ENCODE data around the gene METTL22.

Gene METTL22

GRCh38 chr16:8585857-8586256 lies 35.6 kb upstream of the METTL22 start:
- no peak for TF ChIP-seq CTCF (IDR thresholded peaks at IDR 0.05; ENCODE audit: low read depth, low read length)
- DNase-seq (ENCODE audit: low read depth in 2 of 2): no peak
- no peak overlapping the region for H3K4me3 ChIP-seq (replicated peaks in 1 of 2; ENCODE audit: low read depth in 2 of 2, low read length in 2 of 2)

- TF ChIP-seq CTCF (IDR thresholded peaks at IDR 0.05; ENCODE audit: low read depth, low read length): no peak
- H3K4me3 ChIP-seq (replicated peaks in 1 of 2; ENCODE audit: low read depth in 2 of 2, low read length in 2 of 2): no peak overlapping the region
- DNase-seq (ENCODE audit: low read depth in 2 of 2): no peak
Measured at GRCh38 chr16:8587065-8587464, 34.4 kb upstream of the METTL22 start.

DNA sequence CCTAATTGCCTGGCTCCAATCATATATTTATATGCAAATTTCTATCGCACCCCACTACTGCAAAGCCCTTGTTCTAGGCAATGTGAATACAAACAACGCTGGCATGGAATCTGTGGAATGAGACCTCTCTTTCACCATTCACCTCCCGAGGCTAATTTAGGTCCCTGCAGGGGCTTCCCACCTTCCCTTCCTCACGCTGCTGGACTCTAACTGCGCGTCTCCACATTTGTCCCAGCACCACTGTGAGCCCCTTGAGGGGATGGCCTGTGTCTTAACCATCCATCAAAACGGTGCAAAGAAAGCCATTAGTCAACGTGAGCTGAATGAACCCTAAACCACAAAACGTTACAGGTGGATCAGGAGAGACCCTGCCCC lies 32.8 kb upstream of the METTL22 start:
- no peak overlapping the region for H3K4me3 ChIP-seq (replicated peaks in 1 of 2; ENCODE audit: low read depth in 2 of 2, low read length in 2 of 2)
- TF ChIP-seq CTCF (IDR thresholded peaks at IDR 0.05; ENCODE audit: low read depth, low read length): no peak
- no peak for DNase-seq (ENCODE audit: low read depth in 2 of 2)

- TF ChIP-seq CTCF (IDR thresholded peaks at IDR 0.05; ENCODE audit: low read depth, low read length): no peak
- no peak overlapping the region for H3K4me3 ChIP-seq (replicated peaks in 1 of 2; ENCODE audit: low read depth in 2 of 2, low read length in 2 of 2)
Measured at GRCh38 chr16:8589057-8589899, 32.2 kb upstream of the METTL22 start.

DNA sequence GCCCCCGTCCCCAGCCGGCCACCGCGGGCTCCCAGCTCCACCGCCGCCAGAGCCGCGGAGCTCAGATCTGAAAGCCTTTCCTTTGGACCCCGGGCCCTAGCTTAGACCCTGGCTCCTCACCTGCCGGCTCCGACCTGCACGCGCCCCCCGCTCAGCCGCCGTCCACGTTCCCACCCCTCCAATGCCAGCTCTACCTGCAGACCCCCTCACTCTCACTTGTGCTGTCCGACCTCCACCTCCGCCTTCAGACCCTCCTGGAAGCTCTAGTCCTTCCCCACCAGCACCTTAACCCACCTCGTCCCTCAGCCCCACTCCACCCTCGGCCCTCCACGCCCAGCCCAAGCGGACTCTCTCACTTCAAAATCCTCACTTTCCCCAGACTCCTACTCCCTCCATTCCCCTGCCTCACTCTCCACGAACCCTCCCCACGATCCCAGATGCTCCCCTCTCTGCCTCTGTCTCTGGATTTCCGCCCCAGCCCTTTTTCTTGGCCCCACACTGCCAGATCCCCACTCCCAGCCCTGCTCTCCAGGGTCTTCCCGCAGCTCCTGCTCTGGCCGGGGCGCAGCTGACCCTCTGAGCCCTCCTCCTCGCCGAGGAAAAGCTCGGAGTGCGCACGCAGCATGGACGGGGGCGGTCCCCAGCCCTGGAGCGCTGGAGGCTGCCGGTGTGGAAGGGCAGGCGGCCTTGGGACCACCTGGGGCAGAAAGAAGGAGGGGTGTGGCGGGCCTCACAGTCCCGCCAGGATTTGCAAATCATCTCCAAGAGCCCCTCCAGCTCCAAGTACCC lies 31.4 kb upstream of the METTL22 start, which contains the start of gene TMEM114:
TMEM114 (minus strand) TSS at position 612 of the 789 bp plus-strand sequence. CDS start 673 bp downstream, outside the sequence.
- H3K4me3 ChIP-seq (replicated peaks in 1 of 2; ENCODE audit: low read depth in 2 of 2, low read length in 2 of 2): no peak within 1 kb of the TSS
- no peak for DNase-seq (ENCODE audit: low read depth in 2 of 2)
- TF ChIP-seq CTCF (IDR thresholded peaks at IDR 0.05; ENCODE audit: low read depth, low read length): no peak

More at GRCh38 chr16:8589057-8589899, 32.2 kb upstream of the METTL22 start:
- no peak for DNase-seq (ENCODE audit: low read depth in 2 of 2)

- no peak overlapping the region for H3K4me3 ChIP-seq (replicated peaks in 1 of 2; ENCODE audit: low read depth in 2 of 2, low read length in 2 of 2)
- no peak for TF ChIP-seq CTCF (IDR thresholded peaks at IDR 0.05; ENCODE audit: low read depth, low read length)
- no peak for DNase-seq (ENCODE audit: low read depth in 2 of 2)
Measured at GRCh38 chr16:8590811-8591210, 30.7 kb upstream of the METTL22 start.
